Stimulated activated CD8-positive, alpha-beta memory T cell treated with anti-CD3 and anti-CD28 coated beads, Interleukin-12 subunit alpha, Interleukin-12 subunit beta, amount 100 ng/mL, for 1 hour (primary cell): ENCODE data around the gene STYX.
"Not testable (repeated sequence)": the region's sequence is repeated elsewhere in the genome, so short reads cannot be mapped to it uniquely, and the experiment has no call there.

Experiments
- DNase-seq: peaks from one replicate; pipeline ENCODE4 v3.0.0-alpha.2; 2020; ENCODE audit warnings: low read depth

Gene STYX

GRCh38 chr14:52727509-52727908, 2.5 kb upstream of the STYX start:
- DNase-seq, result not testable (repeated sequence)

GRCh38 chr14:52729035-52729434, 931 bp upstream of the STYX start:
- DNase-seq, result not testable (repeated sequence)

- DNase-seq, result no peak
Measured at GRCh38 chr14:52729585-52729924, 411 bp upstream of the STYX start.

- DNase-seq, result no peak
Measured at GRCh38 chr14:52730709-52731111, 744 bp downstream of the STYX start.

- no peak for DNase-seq
Measured at GRCh38 chr14:52733824-52734223, 3.9 kb downstream of the STYX start.

- DNase-seq, result no peak
Measured at GRCh38 chr14:52735921-52736489, 6.0 kb downstream of the STYX start.

- DNase-seq, result no peak
Measured at GRCh38 chr14:52738409-52738808, 8.4 kb downstream of the STYX start.

GRCh38 chr14:52740751-52741150, 10.8 kb downstream of the STYX start:
- no peak for DNase-seq

GRCh38 chr14:52741865-52742264, 11.9 kb downstream of the STYX start:
- no peak for DNase-seq

- DNase-seq, result no peak
Measured at GRCh38 chr14:52748647-52749292, 18.8 kb downstream of the STYX start.

GRCh38 chr14:52755607-52756316, 25.8 kb downstream of the STYX start:
- DNase-seq, result no peak

GRCh38 chr14:52759145-52759544, 29.2 kb downstream of the STYX start:
- no peak for DNase-seq

- DNase-seq, result not testable (repeated sequence)
Measured at GRCh38 chr14:52762923-52763322, 33.0 kb downstream of the STYX start.

GRCh38 chr14:52767058-52767833, 37.3 kb downstream of the STYX start:
- DNase-seq, result no peak

GRCh38 chr14:52769887-52770286, 39.9 kb downstream of the STYX start:
- DNase-seq, result no peak

- DNase-seq, result no peak
Measured at GRCh38 chr14:52776816-52777215, 46.9 kb downstream of the STYX start.

GRCh38 chr14:52778702-52779101, 48.7 kb downstream of the STYX start:
- no peak for DNase-seq

- DNase-seq, result no peak
Measured at GRCh38 chr14:52780893-52781292, 50.9 kb downstream of the STYX start.

GRCh38 chr14:52781629-52782028, 51.7 kb downstream of the STYX start:
- DNase-seq, result no peak

- no peak for DNase-seq
Measured at GRCh38 chr14:52783206-52783605, 53.2 kb downstream of the STYX start.

GRCh38 chr14:52786887-52787286, 56.9 kb downstream of the STYX start:
- DNase-seq, result no peak

- no peak for DNase-seq
Measured at GRCh38 chr14:52789118-52789517, 59.2 kb downstream of the STYX start.
